Activated CD4-positive, alpha-beta T cell treated with anti-CD3 and anti-CD28 coated beads for 1 hour (primary cell): ENCODE measurements around the gene TTC39C.
"Not testable (repeated sequence)": the region's sequence is repeated elsewhere in the genome, so short reads cannot be mapped to it uniquely, and the experiment has no call there.

Source experiments
- DNase-seq: peaks from one replicate; pipeline ENCODE4 v3.0.0-alpha.2; 2020

The TTC39C gene

DNA sequence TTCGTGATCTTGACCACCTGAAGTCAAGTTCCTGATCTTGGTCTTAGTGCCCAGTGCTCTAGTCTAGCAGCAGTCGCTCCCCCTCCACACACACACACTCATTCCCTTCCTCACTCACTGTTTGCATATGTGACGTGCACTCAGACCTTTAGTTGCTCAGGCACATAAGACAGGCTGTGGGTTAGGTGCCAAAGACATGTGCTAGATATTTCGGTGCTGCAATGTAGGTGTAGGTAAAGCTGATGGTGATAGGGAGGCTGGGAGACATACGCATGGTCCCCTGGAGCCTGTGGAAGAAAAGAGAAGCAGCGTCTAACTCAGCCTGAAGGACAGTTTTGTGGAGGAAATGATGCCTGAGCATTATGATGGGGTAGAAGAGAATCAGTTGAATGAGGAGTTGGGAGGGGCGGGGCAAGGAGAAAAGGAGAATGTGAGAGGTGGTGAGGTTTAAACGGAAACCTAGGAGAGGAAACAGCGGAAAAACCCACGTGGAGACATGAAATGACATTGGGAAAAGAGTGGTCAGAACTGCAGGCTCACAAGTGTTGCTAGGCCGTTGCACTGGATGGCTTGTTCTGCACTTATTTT, 3.8 kb downstream of the TTC39C start:
- no peak for DNase-seq

DNA sequence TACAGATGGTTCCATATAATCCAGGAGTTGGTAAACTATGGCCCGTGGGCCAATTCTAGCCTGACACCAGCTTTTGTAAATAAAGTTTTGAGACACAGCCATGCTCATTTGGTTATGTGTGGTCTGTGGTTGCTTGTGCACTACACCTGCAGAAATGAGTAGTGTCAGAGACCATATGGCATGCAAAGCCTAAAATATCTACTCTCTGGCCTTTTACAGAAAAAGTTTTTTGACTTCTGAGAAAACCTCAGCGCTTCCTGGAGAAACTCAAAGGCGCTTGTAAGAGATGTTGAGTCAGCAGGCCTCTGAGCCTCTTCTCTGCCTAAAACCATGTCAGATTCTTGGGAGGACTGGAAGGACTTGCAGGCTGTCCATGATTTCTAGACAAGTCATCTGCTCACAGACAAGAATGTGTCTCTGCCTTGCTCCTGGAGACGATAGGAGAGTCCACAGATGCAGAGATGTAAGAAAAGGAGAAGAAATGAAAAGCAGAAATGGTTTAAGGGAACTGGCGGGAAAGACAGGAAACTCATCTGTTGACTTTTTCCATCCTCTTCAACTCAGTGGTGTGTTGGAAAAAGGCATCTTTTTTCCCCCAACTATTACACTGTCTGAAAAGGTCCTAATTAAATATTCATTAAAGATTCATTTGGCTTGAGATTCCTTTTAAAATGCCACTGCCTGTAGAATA, 5.2 kb downstream of the TTC39C start:
- peak; percentile 19 for DNase-seq

DNA sequence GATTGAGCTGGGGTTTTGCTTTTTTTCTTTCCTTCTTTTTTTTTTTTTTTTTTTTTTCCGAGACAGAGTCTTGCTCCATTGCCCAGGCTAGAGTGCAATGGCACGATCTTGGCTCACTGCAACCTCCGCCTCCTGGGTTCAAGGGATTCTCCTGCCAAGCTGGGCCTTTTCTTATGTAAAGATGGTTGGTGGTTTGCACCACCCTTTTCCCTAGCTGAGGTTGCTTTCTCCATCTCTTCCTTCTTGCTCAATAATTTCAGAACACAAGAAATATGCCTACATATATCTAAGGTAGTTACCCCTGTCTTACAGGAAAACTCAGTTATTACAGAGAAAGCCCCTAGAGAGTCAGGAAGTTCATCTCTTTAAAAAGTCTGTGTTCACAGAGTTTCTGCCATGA, 7.0 kb downstream of the TTC39C start:
- DNase-seq = no peak

DNA sequence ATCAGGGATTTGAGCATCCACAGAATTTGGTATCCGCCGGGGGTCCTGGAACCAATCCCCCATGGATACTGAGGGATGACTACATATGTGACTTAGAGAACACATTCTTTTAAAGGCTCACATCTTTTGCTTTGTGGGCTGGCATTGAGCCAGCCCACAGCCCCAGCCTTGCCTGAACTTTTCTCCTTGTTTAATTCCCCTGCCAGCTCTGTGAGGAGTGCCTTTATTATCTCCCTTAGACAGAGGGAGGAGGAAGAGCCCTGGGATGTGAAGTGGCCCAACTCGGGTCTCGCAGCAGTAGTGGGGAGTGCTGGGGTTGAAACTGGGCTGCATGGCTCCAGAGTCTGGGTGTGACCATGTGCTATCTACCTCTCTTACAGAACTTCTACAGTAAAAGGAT, 7.6 kb downstream of the TTC39C start:
- no peak for DNase-seq

DNA sequence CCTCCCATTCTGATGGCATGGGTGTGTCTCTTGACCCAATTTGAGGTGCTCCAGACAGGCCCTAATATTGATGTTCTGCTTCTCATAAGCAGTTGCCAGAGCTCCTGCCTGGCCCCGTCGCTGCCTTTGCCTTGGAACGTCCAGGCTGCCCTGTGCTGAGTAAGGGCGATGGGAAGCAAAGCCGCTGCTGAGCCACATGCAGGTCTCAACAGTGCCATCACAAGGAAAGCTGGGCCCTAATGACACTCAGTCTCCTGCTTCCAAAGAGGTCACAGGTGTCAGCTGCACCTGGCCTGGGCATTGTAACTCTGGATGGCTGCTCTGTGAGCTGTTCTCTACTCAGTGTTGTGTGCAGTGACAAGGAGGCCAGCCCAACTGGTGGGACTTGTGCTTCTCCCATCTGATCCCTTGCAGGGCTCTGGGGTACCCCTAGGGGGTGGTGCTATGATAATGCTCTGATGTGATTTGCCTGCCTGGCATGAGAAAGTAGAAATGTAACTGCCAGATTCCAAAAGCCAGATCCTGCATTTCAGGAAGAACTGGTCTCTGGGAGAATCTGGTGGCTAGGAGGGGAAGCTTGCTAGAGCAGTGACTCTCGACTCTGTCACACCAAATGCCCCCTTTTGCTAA, 8.7 kb downstream of the TTC39C start:
- DNase-seq = no peak

DNA sequence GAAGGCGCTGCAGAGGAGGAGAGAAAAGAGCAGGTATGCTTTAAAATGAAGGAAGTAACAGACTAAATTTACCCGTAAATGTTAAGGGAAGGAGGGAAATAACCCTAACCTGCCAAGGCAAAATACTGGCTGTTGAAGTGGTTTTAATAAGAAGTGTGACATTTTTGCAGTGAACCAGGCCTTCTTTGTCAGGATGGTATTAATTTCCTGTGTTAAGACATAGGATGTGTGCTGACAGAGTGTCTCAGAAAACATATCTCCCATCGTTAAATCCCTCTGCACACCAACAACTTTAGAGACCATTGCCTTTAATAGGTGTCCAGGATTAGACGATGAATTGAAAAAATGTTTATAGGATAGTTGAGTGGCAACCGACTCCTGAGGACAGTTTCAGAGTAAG, 9.9 kb downstream of the TTC39C start:
- DNase-seq = no peak

DNA sequence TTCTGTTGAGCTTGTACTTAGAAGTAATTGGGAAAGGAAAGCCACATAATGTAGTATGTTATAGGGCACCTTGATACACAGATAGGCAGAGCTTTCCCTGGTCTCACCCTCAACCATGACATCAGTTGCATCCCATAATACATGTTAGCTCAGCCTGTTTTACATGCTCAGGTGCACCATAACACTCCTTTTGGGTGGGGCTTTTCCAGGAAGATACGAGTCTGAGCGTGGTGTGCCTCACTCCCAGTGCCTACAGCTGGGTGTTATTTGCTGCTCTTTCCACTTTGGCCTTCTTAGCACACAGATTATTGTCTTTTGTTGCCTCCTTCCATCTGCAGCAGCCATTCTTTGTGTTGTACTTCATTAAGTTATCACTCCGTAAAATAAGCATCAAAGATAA, 11.9 kb downstream of the TTC39C start:
- DNase-seq = no peak

DNA sequence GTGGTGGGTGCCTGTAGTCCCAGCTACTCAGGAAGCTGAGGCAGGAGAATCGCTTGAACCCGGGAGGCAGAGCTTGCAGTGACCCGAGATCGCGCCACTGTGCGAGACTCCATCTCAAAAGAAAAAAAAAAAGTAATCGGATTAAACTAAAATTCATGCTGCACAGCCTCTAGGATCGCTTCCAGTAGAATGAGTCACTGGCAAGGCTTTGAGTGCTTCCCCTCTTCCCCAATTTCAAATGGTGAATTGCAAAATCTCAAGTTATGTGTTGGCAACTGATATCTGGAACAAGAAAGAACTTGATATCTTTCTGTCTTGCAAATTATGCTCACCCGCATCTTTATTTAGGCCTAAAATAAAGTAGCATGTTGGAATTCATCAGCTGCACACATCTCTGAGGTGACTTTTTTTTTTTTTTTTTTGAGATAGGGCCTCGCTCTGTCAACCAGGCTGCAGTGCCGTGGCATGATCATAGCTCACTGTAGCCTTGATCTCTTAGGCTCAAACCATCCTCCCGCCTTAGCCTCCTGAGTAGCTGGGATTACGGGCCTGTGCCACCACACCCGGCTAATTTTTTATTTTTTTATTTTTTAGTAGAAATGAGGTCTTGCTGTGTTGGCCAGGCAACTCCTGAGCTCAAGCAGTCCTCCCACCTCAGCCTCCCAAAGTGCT, 12.7 kb downstream of the TTC39C start:
- DNase-seq = no peak

DNA sequence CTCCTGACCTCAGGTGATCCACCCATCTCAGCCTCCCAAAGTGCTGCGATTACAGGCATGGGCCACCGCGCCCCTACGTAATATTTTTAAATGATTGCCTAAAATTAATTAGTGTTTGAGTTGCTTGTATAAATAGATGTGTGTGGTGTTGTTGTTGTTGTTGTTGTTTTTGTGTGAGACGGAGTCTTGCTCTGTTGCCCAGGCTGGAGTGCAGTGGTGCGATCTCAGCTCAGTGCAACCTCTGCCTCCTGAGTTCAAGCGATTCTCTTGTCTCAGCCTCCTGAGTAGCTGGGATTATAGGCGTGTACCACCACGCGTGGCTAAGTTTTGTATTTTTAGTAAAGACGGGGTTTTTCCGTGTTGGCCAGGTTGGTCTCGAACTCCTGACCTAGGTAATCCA, 14.4 kb downstream of the TTC39C start:
- not testable (repeated sequence) for DNase-seq

DNA sequence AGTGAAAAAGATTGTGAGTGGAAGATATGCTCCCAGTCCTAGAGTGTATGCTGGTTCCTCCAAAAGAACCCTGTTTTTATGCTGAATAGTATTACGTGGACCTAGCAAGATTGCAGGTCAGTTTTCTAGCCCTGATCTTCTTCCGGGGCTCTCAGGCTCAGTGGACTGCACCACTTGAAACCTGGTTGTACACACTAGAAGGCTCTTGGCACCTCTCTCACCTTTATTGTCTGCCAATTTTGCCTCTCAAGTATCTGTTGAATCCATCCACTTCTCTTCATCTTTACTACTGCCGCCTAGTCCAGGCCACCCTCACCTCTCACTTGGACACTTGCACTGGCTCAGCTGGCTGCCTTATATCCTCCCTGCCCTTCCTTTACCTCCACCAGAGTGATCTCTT, 16.8 kb downstream of the TTC39C start:
- DNase-seq = no peak

DNA sequence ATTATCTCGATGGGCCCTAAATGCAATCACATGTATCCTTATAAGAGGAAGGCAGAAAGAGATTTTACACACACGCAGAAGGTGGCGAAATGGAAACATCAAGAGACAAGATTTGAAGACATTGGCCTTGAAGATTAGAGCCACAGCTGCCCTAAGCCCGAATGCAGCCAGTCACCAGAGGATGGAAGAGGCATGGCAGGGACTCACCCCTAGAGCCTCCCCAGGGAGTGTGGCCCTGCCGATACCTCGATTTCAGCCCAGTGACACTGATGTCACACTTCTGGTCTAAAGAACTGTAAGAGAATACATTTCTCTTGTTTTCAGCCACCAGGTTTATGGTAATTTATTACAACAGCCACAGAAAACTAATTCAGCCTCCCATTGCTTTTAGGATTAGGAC, 17.4 kb downstream of the TTC39C start:
- no peak for DNase-seq

DNA sequence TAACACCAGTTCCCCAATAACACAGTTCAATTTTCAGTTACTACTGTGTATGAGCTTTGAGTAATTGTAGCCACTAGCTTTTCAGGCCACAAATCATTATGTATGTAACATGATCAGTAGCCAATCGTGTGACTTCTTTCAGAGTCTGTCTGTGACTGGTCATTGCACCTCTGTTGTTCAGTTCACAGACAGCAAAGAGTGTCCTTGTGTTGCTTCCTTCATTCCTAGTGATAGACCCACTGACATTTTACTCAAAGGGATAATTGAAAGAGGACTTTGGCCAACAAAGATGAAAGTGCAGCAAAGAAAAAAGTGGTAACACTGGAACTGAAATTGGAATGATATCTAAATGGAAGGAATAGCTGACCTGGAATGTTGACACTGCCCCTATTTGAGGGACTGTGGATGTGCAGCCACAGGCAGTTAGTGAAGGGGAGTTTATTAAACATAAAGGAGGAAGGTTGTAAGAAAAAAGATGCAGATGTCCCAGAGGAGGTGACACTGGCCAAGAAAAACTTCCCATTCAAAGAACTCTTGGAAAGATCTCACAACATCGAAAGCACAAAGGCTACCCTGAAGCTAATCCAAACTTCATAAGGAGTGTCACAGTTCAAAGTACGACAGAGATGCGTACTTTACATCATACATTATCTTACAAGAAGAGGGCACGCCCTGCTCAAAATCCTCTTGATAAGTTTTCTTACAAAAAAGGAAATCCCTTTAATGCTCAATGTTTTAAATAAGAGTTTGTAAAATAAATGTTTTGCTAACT, 19.3 kb downstream of the TTC39C start:
- DNase-seq = no peak

DNA sequence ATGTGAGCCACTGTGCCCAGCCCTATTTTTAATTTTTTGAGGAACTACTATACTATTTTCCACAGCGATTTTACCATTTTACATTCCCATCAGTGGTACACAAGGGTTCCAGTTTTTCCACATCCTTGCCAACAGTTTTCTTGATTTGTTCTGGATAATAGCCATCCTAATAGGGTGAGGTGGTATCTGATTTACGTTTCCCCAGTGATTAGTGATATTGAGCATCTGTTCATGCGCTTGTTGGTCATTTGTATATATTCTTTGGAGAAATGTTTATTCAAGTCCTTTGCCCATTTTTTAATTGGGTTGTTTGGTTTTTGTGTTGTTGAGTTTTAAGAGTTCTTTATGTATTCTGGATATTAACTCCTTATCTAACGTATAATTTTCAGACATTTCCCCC, 20.8 kb downstream of the TTC39C start:
- no peak for DNase-seq

DNA sequence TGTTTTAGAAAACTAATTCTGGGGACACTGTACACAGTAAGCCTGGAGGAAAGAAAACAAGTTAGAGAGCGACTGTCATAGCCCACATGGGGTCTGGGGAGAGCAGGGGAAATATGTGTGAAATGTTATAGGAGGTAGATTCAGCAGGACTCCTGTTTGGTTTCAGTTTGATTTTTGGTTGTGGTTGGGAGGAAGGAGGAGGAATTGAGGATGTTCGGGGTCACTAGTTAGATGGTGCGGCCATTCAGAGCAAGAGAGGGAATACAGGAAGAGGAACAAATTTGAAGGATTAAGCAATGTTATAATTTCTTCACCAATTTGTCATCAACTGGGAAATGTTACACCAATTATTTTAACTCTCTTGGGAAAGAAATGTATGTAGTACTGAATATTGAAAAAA, 25.1 kb downstream of the TTC39C start:
- DNase-seq = no peak

DNA sequence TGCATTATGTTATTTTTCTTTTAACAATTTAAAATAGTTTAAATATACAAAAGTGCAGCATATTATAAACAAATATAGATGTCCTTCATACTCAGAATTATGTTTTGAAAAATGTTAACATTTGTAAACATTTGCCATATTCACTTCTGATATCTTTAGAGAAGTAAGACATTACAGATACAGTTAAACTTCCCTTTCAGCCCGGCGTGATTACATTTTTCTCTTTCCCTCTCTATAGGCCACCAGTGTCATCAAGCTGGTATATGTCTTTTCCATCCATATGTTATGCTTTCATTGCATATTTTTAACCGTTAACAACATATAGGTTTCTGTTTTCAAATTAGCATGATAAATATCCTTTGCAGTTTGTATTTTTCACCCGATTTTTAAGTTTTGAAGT, 27.1 kb downstream of the TTC39C start:
- no peak for DNase-seq

DNA sequence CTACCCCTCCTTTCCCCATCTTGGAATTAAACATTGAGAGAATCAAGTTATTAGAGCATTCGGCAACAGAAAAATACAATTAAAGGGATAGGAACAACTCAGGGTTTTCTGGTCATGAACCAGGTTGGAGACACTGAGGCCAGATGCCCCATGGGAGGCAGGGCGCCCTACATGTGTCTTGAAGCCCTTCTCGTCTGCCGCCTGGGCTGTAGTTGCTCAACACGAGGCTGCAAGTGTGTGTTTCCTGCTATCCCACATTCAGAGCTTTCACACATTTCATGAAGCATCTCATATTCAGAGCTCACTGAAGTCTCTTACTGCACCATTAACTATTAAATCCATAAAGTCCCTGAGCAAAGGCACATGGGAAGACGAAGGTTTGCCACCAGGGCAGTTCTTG, 28.8 kb downstream of the TTC39C start:
- no peak for DNase-seq

DNA sequence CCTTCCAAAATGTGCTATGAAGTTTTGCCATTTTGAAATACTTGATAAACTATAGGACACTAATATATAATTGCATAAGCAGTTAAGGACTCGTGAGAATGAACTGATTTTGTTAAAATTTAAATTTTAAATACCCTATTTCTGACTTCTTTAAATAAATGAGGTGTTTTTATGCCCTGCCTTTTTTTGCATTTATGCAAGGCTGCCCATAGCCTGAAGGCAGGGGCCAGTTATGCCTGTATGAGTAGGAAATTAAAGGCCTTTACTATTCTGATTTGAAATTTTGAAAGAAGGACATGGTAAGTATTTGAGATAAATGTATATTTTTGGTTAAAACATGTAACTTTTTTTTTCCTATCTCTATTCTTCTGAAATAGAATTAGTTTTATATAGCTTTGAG, 33.7 kb downstream of the TTC39C start:
- no peak for DNase-seq

DNA sequence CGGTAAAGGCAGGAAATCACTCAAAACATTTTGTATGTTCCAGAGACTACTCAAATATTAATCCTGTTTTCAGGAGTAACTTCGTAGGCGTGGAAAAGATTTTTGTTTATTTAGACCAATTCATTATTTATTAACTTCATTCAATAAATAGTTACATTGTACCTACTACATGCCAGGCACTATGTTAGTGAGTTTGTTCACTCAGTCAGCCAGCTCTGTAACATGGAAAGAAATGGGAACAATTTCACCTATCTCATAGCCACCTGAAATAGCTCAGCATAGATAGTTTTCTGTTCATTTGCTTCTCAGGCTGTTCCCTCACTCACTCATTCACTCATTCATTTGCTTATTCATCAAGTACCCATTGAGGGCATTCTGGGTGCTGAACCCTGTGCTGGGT, 34.6 kb downstream of the TTC39C start:
- DNase-seq = no peak

DNA sequence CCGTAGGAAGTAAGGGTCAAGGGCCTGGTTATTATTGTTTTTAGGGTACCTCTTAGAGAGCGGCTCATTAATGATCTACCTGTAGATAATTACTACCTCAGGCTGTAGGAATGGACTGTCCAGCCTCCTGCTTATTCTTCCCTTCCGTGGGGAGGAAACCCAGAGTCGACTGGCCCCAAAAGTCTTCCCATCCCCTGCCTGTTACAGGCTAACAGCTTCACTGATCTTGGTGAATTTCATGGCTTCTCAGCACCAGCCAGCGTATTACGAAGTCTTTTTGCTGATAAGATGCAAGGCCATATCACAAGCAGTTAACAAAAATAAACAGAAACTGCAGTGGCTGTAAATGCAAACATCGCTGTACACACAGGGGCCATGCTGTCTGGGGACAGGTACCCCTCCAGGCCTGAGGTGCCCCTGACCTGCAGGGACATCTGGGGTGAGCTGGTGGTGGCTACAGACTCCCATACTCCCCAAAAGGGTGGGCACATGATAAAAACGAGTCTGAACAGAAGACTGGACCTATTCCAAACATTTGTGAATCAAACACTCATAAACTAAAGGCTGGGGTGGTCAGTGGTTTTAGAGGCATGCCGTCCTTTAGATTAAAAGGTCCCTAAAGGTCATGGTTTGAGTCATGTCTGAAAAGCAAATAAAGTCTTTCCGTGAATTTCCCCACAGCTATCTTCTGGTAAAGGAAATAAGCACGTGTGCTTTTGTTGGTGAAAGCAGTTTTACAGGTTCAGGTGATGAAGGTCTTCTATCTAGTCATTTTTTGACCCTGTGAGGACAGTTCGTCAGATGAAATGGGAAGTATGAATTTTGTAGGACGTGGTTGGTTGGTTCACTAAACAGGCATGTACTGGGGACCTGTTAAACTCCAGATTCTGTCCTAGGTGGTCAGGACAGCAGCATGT, 36.7 kb downstream of the TTC39C start:
- no peak for DNase-seq

DNA sequence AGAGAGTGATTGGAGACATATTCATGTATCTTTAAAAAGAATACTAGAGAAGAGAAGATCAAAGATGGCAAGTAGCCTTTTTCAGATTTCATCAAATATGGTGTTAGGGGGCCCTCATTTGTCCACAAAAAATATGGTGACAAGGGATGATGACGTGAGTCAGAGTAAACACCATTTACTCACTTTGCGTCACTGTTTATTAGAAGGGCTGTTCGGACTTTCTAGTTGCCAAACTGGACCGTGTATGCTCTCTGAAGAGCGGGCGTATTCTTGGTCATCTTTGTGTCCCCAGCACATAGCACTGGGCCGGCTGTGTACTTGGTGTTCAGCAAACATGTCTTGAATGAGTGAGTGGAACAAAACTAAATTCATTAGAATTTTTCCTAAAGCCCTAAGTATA, 37.5 kb downstream of the TTC39C start:
- DNase-seq = no peak

DNA sequence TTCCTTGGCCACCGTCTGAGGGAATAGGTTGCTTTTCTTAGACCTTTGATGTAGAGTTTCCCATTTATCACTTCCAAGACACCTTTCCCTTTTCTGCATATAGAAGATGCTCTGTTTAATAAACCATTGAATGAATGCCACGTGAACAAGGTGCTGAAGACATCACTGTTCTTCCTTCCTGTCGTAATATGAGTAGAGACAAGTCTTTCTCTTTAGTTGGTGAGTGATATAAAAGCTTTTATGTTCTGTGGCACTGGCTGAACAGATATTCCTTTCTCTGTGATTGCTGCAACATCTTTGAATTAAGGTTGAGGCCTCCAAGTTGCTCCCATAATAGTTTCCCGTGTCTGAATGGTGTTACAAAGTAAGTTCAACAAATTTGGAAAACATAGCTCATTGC, 38.7 kb downstream of the TTC39C start:
- DNase-seq = no peak

DNA sequence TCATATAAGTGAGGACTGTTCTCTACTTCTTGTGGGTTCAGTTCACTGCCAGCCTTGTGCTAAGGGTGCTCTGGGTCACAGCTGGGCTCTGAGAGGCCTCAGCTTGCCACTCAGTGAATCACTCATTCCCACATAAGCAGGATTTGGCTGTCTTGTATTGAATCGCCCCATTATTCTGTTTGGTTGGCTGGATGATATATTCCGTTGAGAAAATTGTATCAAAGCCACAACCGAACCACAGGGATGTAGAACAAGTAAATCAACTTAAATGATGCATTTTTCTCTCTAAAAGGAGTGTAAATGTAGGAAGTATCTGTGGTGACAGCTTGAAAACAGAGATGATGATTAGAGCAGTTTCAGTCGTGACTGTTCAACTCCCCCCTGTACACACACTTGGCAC, 39.6 kb downstream of the TTC39C start:
- no peak for DNase-seq
